ENCODE data around the gene FOXD3.
A peak's percentile ranks its signal among the peaks of the same experiment; 100 is the strongest.
"Not testable (repeated sequence)": the region's sequence is repeated elsewhere in the genome, so short reads cannot be mapped to it uniquely, and the experiment has no call there.

The FOXD3 gene

DNA sequence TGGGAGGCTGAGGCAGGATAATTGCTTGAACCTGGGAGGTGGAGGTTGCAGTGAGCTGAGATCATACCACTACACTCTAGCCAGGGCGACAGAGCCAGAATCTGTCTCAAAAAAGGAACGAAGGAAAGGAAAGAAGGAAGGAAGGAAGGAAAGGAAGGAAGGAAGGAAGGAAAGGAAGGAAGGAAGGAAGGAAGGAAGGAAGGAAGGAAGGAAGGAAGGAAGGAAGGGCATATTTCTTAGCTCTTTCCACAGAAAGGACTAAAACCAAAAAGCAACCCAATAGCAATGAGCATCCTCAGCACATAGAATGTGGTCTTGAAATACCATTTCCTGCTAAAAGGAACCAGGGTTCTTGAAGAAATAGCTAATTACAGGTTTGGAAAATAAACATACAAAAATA lies 33.9 kb downstream of the FOXD3 start:
- H3K4me3 ChIP-seq (ENCODE audit: low read depth, low read length): not testable (repeated sequence)

DNA sequence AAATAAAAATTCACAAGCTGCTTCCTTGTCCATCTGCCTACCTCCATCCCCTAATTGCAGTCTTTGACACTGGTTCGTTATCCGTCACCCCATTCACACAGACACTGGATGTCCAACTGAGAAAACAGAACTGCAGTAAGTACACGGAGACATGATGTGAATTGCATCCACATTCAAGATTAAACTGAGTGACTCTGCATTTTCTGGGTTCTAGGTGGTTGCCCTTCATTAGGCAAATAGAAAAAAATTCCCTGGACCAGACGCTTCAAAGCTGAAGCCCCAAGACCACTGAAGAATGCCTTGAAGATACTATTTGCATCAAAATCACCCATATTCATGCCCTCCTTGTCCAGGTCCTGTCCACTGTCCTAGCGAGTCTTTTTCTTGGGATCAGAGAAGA lies 37.2 kb downstream of the FOXD3 start:
- H3K4me3 ChIP-seq (ENCODE audit: low read depth, low read length): no peak overlapping the region

DNA sequence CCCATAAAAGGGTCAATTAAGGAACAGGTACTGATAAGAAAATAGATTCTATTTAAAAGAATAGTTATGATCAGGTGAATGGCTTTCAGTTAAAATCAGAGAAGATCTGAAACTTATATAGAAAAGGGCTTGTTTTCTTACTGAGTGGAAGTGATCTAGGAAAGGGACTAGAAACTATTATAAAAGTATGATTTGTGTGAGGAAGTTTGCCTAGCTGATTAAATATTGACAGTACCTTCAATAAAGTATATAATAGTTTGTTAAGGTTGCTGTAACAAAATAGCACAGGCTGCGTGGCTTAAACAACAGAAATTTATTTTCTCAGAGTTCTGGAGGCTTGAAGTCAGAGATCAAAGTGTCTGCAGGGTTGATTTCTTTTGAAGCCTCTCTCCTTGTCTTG lies 39.7 kb downstream of the FOXD3 start:
- no peak overlapping the region for H3K4me3 ChIP-seq (ENCODE audit: low read depth, low read length)

DNA sequence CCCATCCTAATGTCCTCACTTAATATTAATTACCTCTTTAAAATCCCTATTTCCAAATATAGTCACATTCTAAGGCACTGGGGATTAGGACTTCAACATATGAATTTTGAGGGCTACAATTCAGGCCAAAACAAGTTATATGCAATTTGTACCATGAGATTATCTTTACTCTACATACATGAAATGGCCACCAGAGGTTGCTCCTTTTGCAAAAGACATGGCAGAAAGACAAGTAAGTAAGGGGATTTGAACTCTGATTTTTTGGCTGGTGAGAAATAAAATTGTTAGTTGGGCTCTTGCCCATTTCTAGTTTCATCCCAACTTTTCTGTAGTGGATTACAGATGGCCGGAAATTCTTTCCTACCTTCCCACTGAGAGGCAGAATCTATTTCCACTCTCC lies 40.2 kb downstream of the FOXD3 start:
- H3K4me3 ChIP-seq (ENCODE audit: low read depth, low read length): no peak overlapping the region

DNA sequence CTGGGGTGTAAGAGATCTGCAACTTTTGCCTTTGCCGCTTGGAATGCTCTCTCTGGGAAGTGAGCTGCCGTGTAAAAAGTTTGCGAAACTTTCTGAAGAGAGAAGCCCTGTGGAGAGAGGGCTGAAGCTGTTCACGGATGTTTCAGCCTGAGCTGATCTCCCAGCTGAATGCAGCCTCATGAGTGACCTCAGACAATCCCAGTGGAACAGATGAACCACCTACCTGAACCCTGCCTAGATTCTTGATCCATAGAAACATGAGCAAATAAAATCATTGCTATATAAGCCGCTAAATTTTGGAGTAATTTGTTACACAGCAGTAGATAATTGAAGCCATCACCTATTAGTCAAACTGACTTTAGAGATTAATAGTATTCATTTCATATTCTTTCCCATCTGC lies 40.6 kb downstream of the FOXD3 start:
- H3K4me3 ChIP-seq (ENCODE audit: low read depth, low read length): no peak overlapping the region

DNA sequence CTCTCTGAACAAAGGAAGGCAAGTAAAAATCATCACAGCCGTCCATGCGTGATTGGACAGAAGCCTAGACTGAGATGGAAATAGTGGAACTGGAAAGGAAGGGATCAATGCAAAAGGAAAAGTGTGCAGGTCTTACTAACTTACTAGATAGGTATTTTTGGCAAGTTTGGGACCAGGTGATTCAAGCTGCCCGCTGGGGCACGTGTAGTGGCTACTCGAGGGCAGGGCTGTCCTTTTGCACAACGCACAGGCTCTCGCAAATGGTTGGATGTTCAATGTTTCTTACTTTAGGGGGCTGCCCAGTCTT lies 44.5 kb downstream of the FOXD3 start:
- no peak overlapping the region for H3K4me3 ChIP-seq (ENCODE audit: low read depth, low read length)

DNA sequence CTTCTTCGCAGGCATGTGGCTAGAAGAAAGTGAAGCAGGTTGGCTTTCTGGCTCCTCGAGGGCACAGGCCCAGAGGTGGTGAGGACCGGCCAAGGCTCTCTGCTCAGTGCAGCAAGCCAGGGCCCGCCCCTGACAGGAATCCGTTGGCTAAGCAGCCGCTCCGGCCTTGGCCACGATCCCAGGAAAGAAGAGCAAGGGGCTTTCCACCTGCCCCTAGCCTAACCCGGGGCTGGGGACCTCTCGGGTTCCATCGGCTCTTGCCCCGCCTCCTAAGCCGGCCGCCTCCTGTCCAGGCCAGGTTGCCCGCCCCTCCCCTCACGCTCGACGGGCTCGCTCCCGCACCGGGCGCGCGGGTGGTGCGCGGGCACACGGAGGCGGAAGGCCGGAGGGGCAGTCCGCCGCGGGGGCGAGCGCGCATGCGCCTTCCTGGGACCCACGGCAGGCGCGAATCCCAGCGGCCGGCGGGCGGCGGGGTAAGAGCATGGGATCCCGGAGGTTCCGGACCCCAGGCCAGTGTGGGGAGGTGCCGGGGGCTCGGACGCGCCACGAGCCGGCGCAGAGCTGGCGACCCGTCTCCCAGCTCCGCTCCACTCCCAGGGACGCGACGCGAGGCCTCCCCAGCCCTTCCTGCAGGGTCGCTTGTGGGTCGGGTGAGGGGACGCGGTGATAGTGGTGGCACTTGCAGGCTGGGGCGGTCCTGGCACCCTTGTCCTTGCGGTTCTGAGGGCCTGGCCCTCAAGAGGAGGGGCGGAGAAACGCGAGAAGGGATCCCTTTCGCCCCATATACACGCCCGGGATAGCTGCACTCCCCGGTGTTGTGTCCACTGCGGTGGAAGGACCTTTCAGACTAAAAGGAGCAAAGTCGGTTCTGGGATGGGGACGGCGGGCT lies 45.1 kb downstream of the FOXD3 start, which contains the start of gene ALG6:
TSS of gene ALG6 (plus strand) at position 413 of the 889 bp plus-strand sequence. CDS start 3,351 bp downstream, outside the sequence.
- peak within 1 kb of the TSS; percentile 94 for H3K4me3 ChIP-seq (ENCODE audit: low read depth, low read length)

DNA sequence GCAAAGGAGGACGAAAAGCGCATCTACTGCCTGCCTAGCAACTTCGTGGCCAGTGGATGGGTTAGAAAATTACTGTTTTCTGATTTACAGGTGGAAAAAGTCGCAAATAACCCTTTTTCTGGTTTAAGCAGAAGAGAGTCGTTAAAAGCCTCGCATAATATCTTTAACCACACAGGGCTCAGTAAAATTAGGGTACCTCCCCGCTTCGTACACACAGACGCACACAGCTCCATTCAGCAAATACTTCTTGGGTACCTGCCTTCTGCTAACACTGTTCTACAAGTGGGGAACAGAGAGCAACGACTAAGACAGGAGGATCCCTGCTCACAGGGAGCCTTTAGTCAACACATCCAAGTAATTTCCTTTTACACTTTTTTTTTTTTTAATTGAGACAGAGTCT lies 45.8 kb downstream of the FOXD3 start:
- peak overlapping the region; percentile 94 for H3K4me3 ChIP-seq (ENCODE audit: low read depth, low read length)

All from iPS-11a (cell line).